DLD1 (cell line): ENCODE data around the gene MMD.
"Not testable (repeated sequence)": the region's sequence is repeated elsewhere in the genome, so short reads cannot be mapped to it uniquely, and the experiment has no call there.

Experiments
- in situ Hi-C: cut with HindIII; loops from 2 replicates; pipeline ENCODE4 v1.10.0; 2017; ENCODE audit warnings: low sequenced_read_pairs

The MMD gene

GRCh38 chr17:55395803-55396505 lies 25.7 kb downstream of the MMD start:
- in situ Hi-C loops: no loop called here

- in situ Hi-C loops: no loop called here
Observed at GRCh38 chr17:55394357-55395021, 27.1 kb downstream of the MMD start.

- in situ Hi-C loops: no loop called here
Observed at GRCh38 chr17:55391764-55392467, 29.7 kb downstream of the MMD start.

- in situ Hi-C loops: no loop called here
Observed at GRCh38 chr17:55391244-55391757, 30.3 kb downstream of the MMD start.

GRCh38 chr17:55390364-55390977 lies 31.2 kb downstream of the MMD start:
- in situ Hi-C loops: no loop called here

- in situ Hi-C loops: not testable (repeated sequence)
Observed at GRCh38 chr17:55389715-55390114, 31.9 kb downstream of the MMD start.

- in situ Hi-C loops: no loop called here
Observed at GRCh38 chr17:55388842-55389241, 32.8 kb downstream of the MMD start.

- in situ Hi-C loops: no loop called here
Observed at GRCh38 chr17:55386796-55387332, 34.8 kb downstream of the MMD start.

GRCh38 chr17:55384643-55385232 lies 36.9 kb downstream of the MMD start:
- in situ Hi-C loops: no loop called here

GRCh38 chr17:55383771-55384642 lies 37.6 kb downstream of the MMD start:
- in situ Hi-C loops: no loop called here

- in situ Hi-C loops: no loop called here
Observed at GRCh38 chr17:55381017-55381770, 40.4 kb downstream of the MMD start.

- in situ Hi-C loops: no loop called here
Observed at GRCh38 chr17:55377671-55378275, 43.9 kb downstream of the MMD start.

GRCh38 chr17:55368706-55369105 lies 52.9 kb downstream of the MMD start:
- in situ Hi-C loops: loop anchor here (25.0 kb wide), 1 partner anchor 106 kb away; the partner anchor contains the start of gene HLF

- in situ Hi-C loops: loop anchor here (25.0 kb wide), 1 partner anchor 104 kb away; the partner anchor contains the start of gene HLF
Observed at GRCh38 chr17:55366020-55366481, 55.6 kb downstream of the MMD start.

- in situ Hi-C loops: loop anchor here (25.0 kb wide), 1 partner anchor 101 kb away; the partner anchor contains the start of gene HLF
Observed at GRCh38 chr17:55363033-55363432, 58.6 kb downstream of the MMD start.

GRCh38 chr17:55360971-55361370 lies 60.7 kb downstream of the MMD start:
- in situ Hi-C loops: loop anchor here (25.0 kb wide), 1 partner anchor 99 kb away; the partner anchor contains the start of gene HLF

GRCh38 chr17:55356434-55357328 lies 65.0 kb downstream of the MMD start:
- in situ Hi-C loops: loop anchor here (5.0 to 25.0 kb wide), 2 partner anchors 94 to 156 kb away; partner anchors contain the start of genes HLF and SMIM36
